Suprapubic skin (tissue), 3 donors: ENCODE data around the gene SLCO1B3.

ENCODE experiments used
- CTCF ChIP-seq, 2 donors: fragments of 200-600 bp in 1 of 2; fragments of 450-650 bp in 1 of 2; sonication (generic) in 1 of 2; IDR thresholded peaks; one replicate each; pipeline ENCODE4 v1.5.1; 2016 to 2019; ENCODE audit warnings: antibody characterized with exemption in 2 of 2, mild to moderate bottlenecking in 1 of 2, moderate library complexity in 1 of 2
- EP300 ChIP-seq: sonication (generic); formaldehyde crosslinking; IDR thresholded peaks from one replicate; pipeline ENCODE4 v1.6.1; 2017; ENCODE audit warnings: antibody characterized with exemption

- TF ChIP-seq EP300 (no peak), CTCF (IDR thresholded peaks at IDR 0.05) (no peak)
Observed at GRCh38 chr12:20852649-20853048, 42.1 kb downstream of the SLCO1B3 start.
